ENCODE results near the gene HIKESHI.

The HIKESHI gene

GRCh38 chr11:86395061-86395551 lies 93.1 kb downstream of the HIKESHI start:
- H3K27ac ChIP-seq (ENCODE audit: low read depth, low read length, poor library complexity, severe bottlenecking), result no peak overlapping the region
- H3K9me2 ChIP-seq (ENCODE audit: low read depth, low read length), result no peaks in the 10 kb centered on the region
- no peak overlapping the region for H3K4me3 ChIP-seq (ENCODE audit: low read depth, low read length, poor library complexity, severe bottlenecking)
- no peaks in the 10 kb centered on the region for H3K9me3 ChIP-seq (ENCODE audit: low read length)
- H4K20me1 ChIP-seq (ENCODE audit: insufficient read depth, low read length), result no peaks in the 10 kb centered on the region
- no peak overlapping the region for H3K9ac ChIP-seq (ENCODE audit: low read length)
- no peak for TF ChIP-seq EZH2 (IDR thresholded peaks at IDR 0.05; ENCODE audit: borderline replicate concordance, low read length)
- no peaks in the 10 kb centered on the region for H3F3A ChIP-seq (ENCODE audit: insufficient read depth, low read length)
- no peaks in the 10 kb centered on the region for H3K27me3 ChIP-seq (ENCODE audit: insufficient read depth, low read length)
- no peaks in the 10 kb centered on the region for H3K79me2 ChIP-seq (ENCODE audit: insufficient read depth, low read length)
- no peaks in the 10 kb centered on the region for H3K36me3 ChIP-seq (ENCODE audit: insufficient read depth, low read length)
- H3K4me2 ChIP-seq (ENCODE audit: low read length), result no peak overlapping the region
- no peaks in the 10 kb centered on the region for H3K4me1 ChIP-seq (ENCODE audit: insufficient read depth, low read length, severe bottlenecking)
- H2AFZ ChIP-seq (ENCODE audit: low read length), result no peak overlapping the region
